ENCODE data around the gene RPL37A.

The RPL37A gene

GRCh38 chr2:216535454-216535995, 36.9 kb downstream of the RPL37A start:
- H3K9ac ChIP-seq (ENCODE audit: low read length), result no peak overlapping the region

DNA sequence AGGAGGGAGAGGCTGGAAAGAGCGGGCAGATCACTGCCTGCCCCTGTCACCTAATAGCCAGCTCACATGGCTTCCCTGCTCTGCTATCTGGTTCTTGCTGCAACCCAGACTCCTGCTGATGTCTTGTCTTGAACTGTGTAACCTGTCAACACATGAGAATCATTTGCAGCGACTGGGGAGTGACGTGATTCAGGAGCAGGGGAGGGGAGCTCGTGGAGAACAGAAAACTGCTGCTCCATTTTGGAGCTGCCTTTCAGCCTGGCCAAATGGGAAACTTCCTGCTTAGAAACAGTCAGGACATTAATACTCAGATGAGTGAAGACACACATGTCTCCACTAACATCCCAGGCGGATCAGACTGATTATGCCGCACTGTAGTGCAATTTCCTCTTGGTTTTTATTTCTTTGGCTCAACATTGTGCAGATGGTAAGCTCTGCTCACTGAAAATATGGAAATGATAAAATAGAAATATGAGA, 38.1 kb downstream of the RPL37A start:
- no peak overlapping the region for H3K4me2 ChIP-seq (ENCODE audit: low read length)
- H3K27me3 ChIP-seq (ENCODE audit: low read depth, low read length), result no peaks in the 10 kb centered on the region
- no peak overlapping the region for H3K4me3 ChIP-seq (ENCODE audit: low read length)
- no peaks in the 10 kb centered on the region for H3K79me2 ChIP-seq (ENCODE audit: low read length)
- no peak overlapping the region for H3K9ac ChIP-seq (ENCODE audit: low read length)
- no peak overlapping the region for H3K27ac ChIP-seq (ENCODE audit: low read length)
- no peak overlapping the region for H2AFZ ChIP-seq (ENCODE audit: low read depth, low read length)
- peaks cover 8% of the 10 kb centered on the region; the same call in 1 of the 2 replicates for H3K4me1 ChIP-seq (ENCODE audit: low read length)
- TF ChIP-seq, protein P1, sequence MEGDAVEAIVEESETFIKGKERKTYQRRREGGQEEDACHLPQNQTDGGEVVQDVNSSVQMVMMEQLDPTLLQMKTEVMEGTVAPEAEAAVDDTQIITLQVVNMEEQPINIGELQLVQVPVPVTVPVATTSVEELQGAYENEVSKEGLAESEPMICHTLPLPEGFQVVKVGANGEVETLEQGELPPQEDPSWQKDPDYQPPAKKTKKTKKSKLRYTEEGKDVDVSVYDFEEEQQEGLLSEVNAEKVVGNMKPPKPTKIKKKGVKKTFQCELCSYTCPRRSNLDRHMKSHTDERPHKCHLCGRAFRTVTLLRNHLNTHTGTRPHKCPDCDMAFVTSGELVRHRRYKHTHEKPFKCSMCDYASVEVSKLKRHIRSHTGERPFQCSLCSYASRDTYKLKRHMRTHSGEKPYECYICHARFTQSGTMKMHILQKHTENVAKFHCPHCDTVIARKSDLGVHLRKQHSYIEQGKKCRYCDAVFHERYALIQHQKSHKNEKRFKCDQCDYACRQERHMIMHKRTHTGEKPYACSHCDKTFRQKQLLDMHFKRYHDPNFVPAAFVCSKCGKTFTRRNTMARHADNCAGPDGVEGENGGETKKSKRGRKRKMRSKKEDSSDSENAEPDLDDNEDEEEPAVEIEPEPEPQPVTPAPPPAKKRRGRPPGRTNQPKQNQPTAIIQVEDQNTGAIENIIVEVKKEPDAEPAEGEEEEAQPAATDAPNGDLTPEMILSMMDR (IDR thresholded peaks at IDR 0.05; ENCODE audit: low read depth, low read length), result no peak
- no peak for TF ChIP-seq EZH2phosphoT487 (IDR thresholded peaks at IDR 0.05; ENCODE audit: low read depth)
- no peaks in the 10 kb centered on the region for H3K36me3 ChIP-seq (replicated peaks; ENCODE audit: low read depth, low read length)
- no peaks in the 10 kb centered on the region for H3K9me3 ChIP-seq (ENCODE audit: insufficient read depth, low read length)
- no peaks in the 10 kb centered on the region for H4K20me1 ChIP-seq (ENCODE audit: insufficient read depth, low read length)

More at GRCh38 chr2:216535454-216535995, 36.9 kb downstream of the RPL37A start:
- H3K4me2 ChIP-seq (ENCODE audit: low read length), result no peak overlapping the region
- H3K4me1 ChIP-seq (ENCODE audit: low read length), result peaks cover 8% of the 10 kb centered on the region; the same call in 1 of the 2 replicates
- H3K79me2 ChIP-seq (ENCODE audit: low read length), result no peaks in the 10 kb centered on the region
- no peaks in the 10 kb centered on the region for H4K20me1 ChIP-seq (ENCODE audit: insufficient read depth, low read length)
- H3K27me3 ChIP-seq (ENCODE audit: low read depth, low read length), result no peaks in the 10 kb centered on the region
- no peaks in the 10 kb centered on the region for H3K36me3 ChIP-seq (replicated peaks; ENCODE audit: low read depth, low read length)
- TF ChIP-seq, protein P1 (IDR thresholded peaks at IDR 0.05; ENCODE audit: low read depth, low read length), result no peak
- TF ChIP-seq EZH2phosphoT487 (IDR thresholded peaks at IDR 0.05; ENCODE audit: low read depth), result no peak
- no peak overlapping the region for H3K27ac ChIP-seq (ENCODE audit: low read length)
- H2AFZ ChIP-seq (ENCODE audit: low read depth, low read length), result no peak overlapping the region
- no peak overlapping the region for H3K4me3 ChIP-seq (ENCODE audit: low read length)
- no peaks in the 10 kb centered on the region for H3K9me3 ChIP-seq (ENCODE audit: insufficient read depth, low read length)

GRCh38 chr2:216537366-216537765, 38.7 kb downstream of the RPL37A start:
- Histone ChIP-seq H3K9me3 (ENCODE audit: insufficient read depth, low read length) (no peaks in the 10 kb centered on the region), H3K27me3 (ENCODE audit: low read depth, low read length) (no peaks in the 10 kb centered on the region), H2AFZ (ENCODE audit: low read depth, low read length) (no peak overlapping the region), H3K4me1 (ENCODE audit: low read length) (peaks cover 8% of the 10 kb centered on the region; the same call in 1 of the 2 replicates), H3K27ac (ENCODE audit: low read length) (no peak overlapping the region), H3K79me2 (ENCODE audit: low read length) (no peaks in the 10 kb centered on the region), H3K36me3 (replicated peaks; ENCODE audit: low read depth, low read length) (no peaks in the 10 kb centered on the region), H3K4me2 (ENCODE audit: low read length) (no peak overlapping the region), H3K9ac (ENCODE audit: low read length) (no peak overlapping the region), H4K20me1 (ENCODE audit: insufficient read depth, low read length) (no peaks in the 10 kb centered on the region), H3K4me3 (ENCODE audit: low read length) (no peak overlapping the region)
- TF ChIP-seq EZH2phosphoT487 (IDR thresholded peaks at IDR 0.05; ENCODE audit: low read depth), result no peak
- TF ChIP-seq, protein P1 (IDR thresholded peaks at IDR 0.05; ENCODE audit: low read depth, low read length), result no peak

GRCh38 chr2:216538538-216538937, 39.9 kb downstream of the RPL37A start:
- Histone ChIP-seq H3K36me3 (replicated peaks; ENCODE audit: low read depth, low read length) (no peaks in the 10 kb centered on the region), H4K20me1 (ENCODE audit: insufficient read depth, low read length) (no peaks in the 10 kb centered on the region), H2AFZ (ENCODE audit: low read depth, low read length) (no peak overlapping the region), H3K27ac (ENCODE audit: low read length) (no peak overlapping the region), H3K79me2 (ENCODE audit: low read length) (no peaks in the 10 kb centered on the region), H3K27me3 (ENCODE audit: low read depth, low read length) (no peaks in the 10 kb centered on the region), H3K4me3 (ENCODE audit: low read length) (no peak overlapping the region), H3K4me1 (ENCODE audit: low read length) (peaks cover 8% of the 10 kb centered on the region; the same call in 1 of the 2 replicates), H3K9me3 (ENCODE audit: insufficient read depth, low read length) (no peaks in the 10 kb centered on the region), H3K9ac (ENCODE audit: low read length) (no peak overlapping the region), H3K4me2 (ENCODE audit: low read length) (no peak overlapping the region)
- TF ChIP-seq, protein P1 (IDR thresholded peaks at IDR 0.05; ENCODE audit: low read depth, low read length), result no peak
- TF ChIP-seq EZH2phosphoT487 (IDR thresholded peaks at IDR 0.05; ENCODE audit: low read depth), result no peak
